Liver (tissue), 9 donors: Measurements from ENCODE around the gene DNM3. TPM values are rescaled to one million over a fixed set of nuclear protein-coding genes. Genes with fewer than 3 reads are reported as not detected.

ENCODE experiments used
- DNase-seq: peaks from one replicate; pipeline ENCODE4 v3.0.0-alpha.2; 2017; ENCODE audit warnings: low spot score
- H3K27ac ChIP-seq, 2 donors: one replicate each; pipeline ENCODE4 v1.7.0; 2013; ENCODE audit warnings: inconsistent platforms in 2 of 2, low read length in 2 of 2, control low read depth in 1 of 2, low read depth in 1 of 2, mild to moderate bottlenecking in 1 of 2
- H3K27me3 ChIP-seq, 4 donors: one replicate each; pipeline versions ENCODE4 v1.6.1 to v1.7.0; 2013; ENCODE audit warnings: low read length in 3 of 4, inconsistent platforms in 1 of 4, mild to moderate bottlenecking in 1 of 4, moderate library complexity in 1 of 4; ENCODE audit not compliant: control insufficient read depth in 4 of 4, insufficient read depth in 4 of 4
- H3K36me3 ChIP-seq, 4 donors: one replicate each; pipeline versions ENCODE4 v1.6.1 to v1.7.0; 2013; ENCODE audit warnings: low read length in 3 of 4, mild to moderate bottlenecking in 3 of 4, low read depth in 1 of 4, moderate library complexity in 1 of 4; ENCODE audit not compliant: control insufficient read depth in 4 of 4, insufficient read depth in 3 of 4
- H3K4me1 ChIP-seq, 4 donors: one replicate each; pipeline versions ENCODE4 v1.6.1 to v1.7.0; 2013; ENCODE audit warnings: low read length in 3 of 4, mild to moderate bottlenecking in 3 of 4, moderate library complexity in 1 of 4; ENCODE audit not compliant: control insufficient read depth in 4 of 4, insufficient read depth in 4 of 4
- H3K4me3 ChIP-seq, 3 donors: one replicate each; pipeline versions ENCODE4 v1.6.1 to v1.7.0; 2013; ENCODE audit warnings: low read length in 3 of 3, control low read depth in 1 of 3, low read depth in 1 of 3, mild to moderate bottlenecking in 1 of 3
- H3K9ac ChIP-seq, 2 donors: one replicate each; pipeline ENCODE4 v1.7.0; 2013; ENCODE audit warnings: low read length in 2 of 2, mild to moderate bottlenecking in 2 of 2, moderate library complexity in 2 of 2, control low read depth in 1 of 2, low read depth in 1 of 2
- H3K9me3 ChIP-seq, 4 donors: one replicate each; pipeline versions ENCODE4 v1.6.1 to v1.7.0; 2013; ENCODE audit warnings: low read length in 3 of 4; ENCODE audit not compliant: control insufficient read depth in 4 of 4
- EGR1 ChIP-seq, 2 donors: IDR thresholded peaks; 2 replicates each; pipeline ENCODE4 v1.6.1; 2016 to 2018; ENCODE audit warnings: antibody characterized with exemption in 2 of 2, low read depth in 2 of 2
- FOXA1 ChIP-seq: IDR thresholded peaks from 2 replicates; pipeline ENCODE4 v1.6.1; 2016; ENCODE audit warnings: antibody characterized with exemption
- FOXA2 ChIP-seq: IDR thresholded peaks from 2 replicates; pipeline ENCODE4 v1.6.1; 2016; ENCODE audit warnings: antibody characterized with exemption
- GABPA ChIP-seq, 2 donors: IDR thresholded peaks in 1 of 2; conservative IDR thresholded peaks in 1 of 2; 2 replicates each; pipeline ENCODE4 v1.6.1; 2016; ENCODE audit warnings: antibody characterized with exemption in 2 of 2, mild to moderate bottlenecking in 1 of 2, moderate library complexity in 1 of 2
- HNF4A ChIP-seq, 2 donors: conservative IDR thresholded peaks; 2 replicates each; pipeline ENCODE4 v1.6.1; 2016; ENCODE audit warnings: antibody characterized with exemption in 2 of 2, mild to moderate bottlenecking in 2 of 2
- HNF4G ChIP-seq: IDR thresholded peaks from 2 replicates; pipeline ENCODE4 v1.6.1; 2016; ENCODE audit warnings: antibody characterized with exemption
- JUND ChIP-seq, 2 donors: IDR thresholded peaks; 2 replicates each; pipeline ENCODE4 v1.6.1; 2016; ENCODE audit warnings: antibody characterized with exemption in 2 of 2
- RAD21 ChIP-seq, 2 donors: IDR thresholded peaks; 2 replicates each; pipeline ENCODE4 v1.6.1; 2016; ENCODE audit warnings: antibody characterized with exemption in 2 of 2, mild to moderate bottlenecking in 2 of 2
- RXRA ChIP-seq, 2 donors: IDR thresholded peaks; 2 replicates each; pipeline ENCODE4 v1.6.1; 2017 to 2018; ENCODE audit warnings: antibody characterized with exemption in 2 of 2, mild to moderate bottlenecking in 1 of 2
- SP1 ChIP-seq: IDR thresholded peaks from 2 replicates; pipeline ENCODE4 v1.6.1; 2018; ENCODE audit warnings: antibody characterized with exemption, mild to moderate bottlenecking
- YY1 ChIP-seq: IDR thresholded peaks from 2 replicates; pipeline ENCODE4 v1.6.1; 2016; ENCODE audit warnings: antibody characterized with exemption, mild to moderate bottlenecking
- WGBS: extraction: QIAGEN DNeasy Blood & Tissue Kit; methylation state at CpG from one replicate; pipeline ENCODE4 v1.1.7; 2013; 5-methylcytosine and 5-hydroxymethylcytosine counted together
- polyA plus RNA-seq, 2 donors: library from polyadenylated mRNA; stranded (reverse) in 1 of 2; unstranded in 1 of 2; fragments of 200-250 nt in 1 of 2; fragments of >200 nt in 1 of 2; fragmentation: Nextera tagmentation in 1 of 2; extraction: Ambion mirVana in 1 of 2; gene quantifications; one replicate each; pipeline versions ENCODE4 v1.2.1 to v1.2.3, GENCODE V29; 2013 to 2015
- total RNA-seq, 2 donors: library from RNA; depleted of rRNA; stranded (reverse); fragments of >200 nt; gene quantifications; one replicate each; pipeline ENCODE4 v1.2.3, GENCODE V29; 2014
- TF ChIP-seq, protein P1 (sequence below): IDR thresholded peaks from 2 replicates; pipeline ENCODE4 v1.6.1; 2016; ENCODE audit warnings: antibody characterized with exemption, mild to moderate bottlenecking
- TF ChIP-seq, protein P2 (sequence below): IDR thresholded peaks from 2 replicates; pipeline ENCODE4 v1.6.1; 2016; ENCODE audit warnings: antibody characterized with exemption
- TF ChIP-seq, protein P3 (sequence below): IDR thresholded peaks from 2 replicates; pipeline ENCODE4 v1.6.1; 2016; ENCODE audit warnings: antibody characterized with exemption
- TF ChIP-seq, protein P4 (sequence below): IDR thresholded peaks from 2 replicates; pipeline ENCODE4 v1.6.1; 2016; ENCODE audit warnings: antibody characterized with exemption
- donor health status: healthy.
- donor health status: healthy.
- donor health status: healthy.
- donor health status: healthy.
- donor health status: healthy.

DNM3 gene
- total and polyA plus RNA-seq, 4 donors: 0.08 to 3.2 (median 1.0) TPM

DNA sequence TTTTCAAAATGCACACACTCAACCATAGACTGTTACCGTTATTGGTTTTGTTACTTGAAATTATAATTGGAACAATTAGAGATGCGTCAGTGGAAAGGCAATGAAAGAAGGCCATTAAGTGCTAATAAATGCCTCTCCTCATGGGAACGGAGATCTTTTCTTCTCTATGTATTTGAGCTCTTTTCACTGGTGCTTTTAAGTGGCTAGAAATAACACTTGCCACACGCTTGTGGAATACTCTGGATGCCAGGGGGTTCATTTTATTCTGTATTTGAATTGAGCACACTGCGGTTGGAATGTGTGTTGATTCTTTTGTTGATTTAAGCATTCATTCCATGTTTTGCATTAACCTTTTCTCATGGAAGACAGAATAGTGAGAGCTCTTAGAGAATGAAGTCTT is 68.4 kb downstream of the DNM3 start:
- no peaks in the 10 kb centered on the region for H3K27me3 ChIP-seq
- H3K36me3 ChIP-seq: no peaks in the 10 kb centered on the region
- no peaks in the 10 kb centered on the region for H3K4me1 ChIP-seq
- H3K9me3 ChIP-seq: no peaks in the 10 kb centered on the region
- 84% methylated on average over 5 of the region's 5 CpGs for WGBS
- no peak for TF ChIP-seq GABPA (IDR thresholded peaks at IDR 0.05 in 1 of 2, conservative IDR thresholded peaks at IDR 0.05 in 1 of 2)
- no peak overlapping the region for H3K27ac ChIP-seq
- H3K9ac ChIP-seq: no peak overlapping the region
- DNase-seq: no peak
- H3K4me3 ChIP-seq: no peak overlapping the region

DNA sequence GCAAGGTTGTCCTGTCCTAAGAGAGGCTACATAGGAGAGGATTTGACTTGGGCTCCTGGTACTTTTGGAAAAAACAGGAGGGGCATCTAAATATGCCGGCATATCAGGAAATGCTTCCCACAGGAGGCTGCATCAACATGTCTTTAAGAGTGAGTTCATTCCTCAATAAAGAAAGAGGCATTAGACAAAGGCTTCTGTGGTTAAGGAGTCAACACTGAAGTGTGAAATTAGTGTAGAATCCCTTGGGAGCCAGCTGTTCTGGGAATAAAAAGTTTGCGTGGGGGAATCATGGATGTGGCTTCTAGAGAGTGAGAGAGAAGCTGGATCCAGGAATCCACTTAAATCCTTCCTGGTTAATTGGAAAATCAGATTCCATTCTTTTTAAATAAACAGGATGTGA is 69.5 kb downstream of the DNM3 start:
- H3K27me3 ChIP-seq: no peaks in the 10 kb centered on the region
- H3K4me3 ChIP-seq: no peak overlapping the region
- no peaks in the 10 kb centered on the region for H3K9me3 ChIP-seq
- WGBS: 80% methylated on average over 2 of the region's 2 CpGs
- no peaks in the 10 kb centered on the region for H3K4me1 ChIP-seq
- no peak overlapping the region for H3K9ac ChIP-seq
- TF ChIP-seq RAD21 (IDR thresholded peaks at IDR 0.05) (no peak), JUND (IDR thresholded peaks at IDR 0.05) (no peak), YY1 (no peak), FOXA1 (no peak), EGR1 (IDR thresholded peaks at IDR 0.05; ENCODE audit: low read depth in 2 of 2) (no peak), RXRA (IDR thresholded peaks at IDR 0.05) (no peak), SP1 (no peak), GABPA (IDR thresholded peaks at IDR 0.05 in 1 of 2, conservative IDR thresholded peaks at IDR 0.05 in 1 of 2) (no peak), HNF4A (conservative IDR thresholded peaks at IDR 0.05) (no peak), HNF4G (no peak), FOXA2 (no peak)
- TF ChIP-seq, protein P1, sequence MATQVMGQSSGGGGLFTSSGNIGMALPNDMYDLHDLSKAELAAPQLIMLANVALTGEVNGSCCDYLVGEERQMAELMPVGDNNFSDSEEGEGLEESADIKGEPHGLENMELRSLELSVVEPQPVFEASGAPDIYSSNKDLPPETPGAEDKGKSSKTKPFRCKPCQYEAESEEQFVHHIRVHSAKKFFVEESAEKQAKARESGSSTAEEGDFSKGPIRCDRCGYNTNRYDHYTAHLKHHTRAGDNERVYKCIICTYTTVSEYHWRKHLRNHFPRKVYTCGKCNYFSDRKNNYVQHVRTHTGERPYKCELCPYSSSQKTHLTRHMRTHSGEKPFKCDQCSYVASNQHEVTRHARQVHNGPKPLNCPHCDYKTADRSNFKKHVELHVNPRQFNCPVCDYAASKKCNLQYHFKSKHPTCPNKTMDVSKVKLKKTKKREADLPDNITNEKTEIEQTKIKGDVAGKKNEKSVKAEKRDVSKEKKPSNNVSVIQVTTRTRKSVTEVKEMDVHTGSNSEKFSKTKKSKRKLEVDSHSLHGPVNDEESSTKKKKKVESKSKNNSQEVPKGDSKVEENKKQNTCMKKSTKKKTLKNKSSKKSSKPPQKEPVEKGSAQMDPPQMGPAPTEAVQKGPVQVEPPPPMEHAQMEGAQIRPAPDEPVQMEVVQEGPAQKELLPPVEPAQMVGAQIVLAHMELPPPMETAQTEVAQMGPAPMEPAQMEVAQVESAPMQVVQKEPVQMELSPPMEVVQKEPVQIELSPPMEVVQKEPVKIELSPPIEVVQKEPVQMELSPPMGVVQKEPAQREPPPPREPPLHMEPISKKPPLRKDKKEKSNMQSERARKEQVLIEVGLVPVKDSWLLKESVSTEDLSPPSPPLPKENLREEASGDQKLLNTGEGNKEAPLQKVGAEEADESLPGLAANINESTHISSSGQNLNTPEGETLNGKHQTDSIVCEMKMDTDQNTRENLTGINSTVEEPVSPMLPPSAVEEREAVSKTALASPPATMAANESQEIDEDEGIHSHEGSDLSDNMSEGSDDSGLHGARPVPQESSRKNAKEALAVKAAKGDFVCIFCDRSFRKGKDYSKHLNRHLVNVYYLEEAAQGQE: no peak
- TF ChIP-seq, protein P2, sequence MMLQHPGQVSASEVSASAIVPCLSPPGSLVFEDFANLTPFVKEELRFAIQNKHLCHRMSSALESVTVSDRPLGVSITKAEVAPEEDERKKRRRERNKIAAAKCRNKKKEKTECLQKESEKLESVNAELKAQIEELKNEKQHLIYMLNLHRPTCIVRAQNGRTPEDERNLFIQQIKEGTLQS: no peak
- TF ChIP-seq, protein P3, sequence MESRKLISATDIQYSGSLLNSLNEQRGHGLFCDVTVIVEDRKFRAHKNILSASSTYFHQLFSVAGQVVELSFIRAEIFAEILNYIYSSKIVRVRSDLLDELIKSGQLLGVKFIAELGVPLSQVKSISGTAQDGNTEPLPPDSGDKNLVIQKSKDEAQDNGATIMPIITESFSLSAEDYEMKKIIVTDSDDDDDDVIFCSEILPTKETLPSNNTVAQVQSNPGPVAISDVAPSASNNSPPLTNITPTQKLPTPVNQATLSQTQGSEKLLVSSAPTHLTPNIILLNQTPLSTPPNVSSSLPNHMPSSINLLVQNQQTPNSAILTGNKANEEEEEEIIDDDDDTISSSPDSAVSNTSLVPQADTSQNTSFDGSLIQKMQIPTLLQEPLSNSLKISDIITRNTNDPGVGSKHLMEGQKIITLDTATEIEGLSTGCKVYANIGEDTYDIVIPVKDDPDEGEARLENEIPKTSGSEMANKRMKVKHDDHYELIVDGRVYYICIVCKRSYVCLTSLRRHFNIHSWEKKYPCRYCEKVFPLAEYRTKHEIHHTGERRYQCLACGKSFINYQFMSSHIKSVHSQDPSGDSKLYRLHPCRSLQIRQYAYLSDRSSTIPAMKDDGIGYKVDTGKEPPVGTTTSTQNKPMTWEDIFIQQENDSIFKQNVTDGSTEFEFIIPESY: no peak
- TF ChIP-seq, protein P4, sequence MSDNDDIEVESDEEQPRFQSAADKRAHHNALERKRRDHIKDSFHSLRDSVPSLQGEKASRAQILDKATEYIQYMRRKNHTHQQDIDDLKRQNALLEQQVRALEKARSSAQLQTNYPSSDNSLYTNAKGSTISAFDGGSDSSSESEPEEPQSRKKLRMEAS: no peak
- no peaks in the 10 kb centered on the region for H3K36me3 ChIP-seq
- no peak for DNase-seq
- no peak overlapping the region for H3K27ac ChIP-seq
